H9 (cell line): ENCODE measurements around the gene RAMP3. TPM values are rescaled to one million over a fixed set of nuclear protein-coding genes. Genes with fewer than 3 reads are reported as not detected.
A peak's percentile ranks its signal among the peaks of the same experiment; 100 is the strongest.

Experiments
- DNase-seq: peaks from one replicate; pipeline ENCODE4 v3.0.0-alpha.2; 2017
- H2AFZ ChIP-seq: one replicate; pipeline ENCODE4 v1.6.1; 2013; ENCODE audit warnings: mild to moderate bottlenecking, low read length, control low read depth, moderate library complexity
- H2AK5ac ChIP-seq: 2 replicates; pipeline ENCODE4 v1.6.1; 2013; ENCODE audit warnings: low read length, control low read depth, mixed read lengths; ENCODE audit not compliant: insufficient read length
- H2BK120ac ChIP-seq: one replicate; pipeline ENCODE4 v1.6.1; 2013; ENCODE audit warnings: low read depth, mild to moderate bottlenecking, low read length, control low read depth, inconsistent platforms; ENCODE audit not compliant: poor library complexity, severe bottlenecking
- H2BK12ac ChIP-seq: 2 replicates; pipeline ENCODE4 v1.6.1; 2013; ENCODE audit warnings: low read length, control low read depth, mixed read lengths, low read depth; ENCODE audit not compliant: insufficient read length
- H2BK15ac ChIP-seq: 2 replicates; pipeline ENCODE4 v1.6.1; 2013; ENCODE audit warnings: low read depth, low read length, control low read depth
- H2BK20ac ChIP-seq: one replicate; pipeline ENCODE4 v1.6.1; 2013; ENCODE audit warnings: low read depth, mild to moderate bottlenecking, low read length, control low read depth, inconsistent platforms; ENCODE audit not compliant: poor library complexity, severe bottlenecking
- H2BK5ac ChIP-seq: 2 replicates; pipeline ENCODE4 v1.6.1; 2013; ENCODE audit warnings: low read length, control low read depth, mixed read lengths; ENCODE audit not compliant: insufficient read length
- H3K14ac ChIP-seq: 2 replicates; pipeline ENCODE4 v1.6.1; 2013; ENCODE audit warnings: low read length, control low read depth; ENCODE audit not compliant: insufficient read depth
- H3K18ac ChIP-seq: 2 replicates; pipeline ENCODE4 v1.6.1; 2013; ENCODE audit warnings: low read depth, mild to moderate bottlenecking, mixed read lengths, low read length, control low read depth; ENCODE audit not compliant: insufficient read length
- H3K23ac ChIP-seq: 2 replicates; pipeline ENCODE4 v1.6.1; 2013; ENCODE audit warnings: low read length, control low read depth, mixed read lengths, low read depth; ENCODE audit not compliant: insufficient read length
- H3K23me2 ChIP-seq: 2 replicates; pipeline ENCODE4 v1.6.1; 2013; ENCODE audit warnings: low read depth, mild to moderate bottlenecking, mixed read lengths, low read length, control low read depth; ENCODE audit not compliant: insufficient read length, poor library complexity, severe bottlenecking
- H3K27ac ChIP-seq: 2 replicates; pipeline ENCODE4 v1.5.1; 2013; ENCODE audit warnings: low read length, control low read depth, mixed read lengths, low read depth; ENCODE audit not compliant: insufficient read length
- H3K27me3 ChIP-seq: 2 replicates; pipeline ENCODE4 v1.6.1; 2013; ENCODE audit warnings: low read length, control low read depth, inconsistent platforms; ENCODE audit not compliant: insufficient read depth
- H3K4ac ChIP-seq: 2 replicates; pipeline ENCODE4 v1.6.1; 2013; ENCODE audit warnings: low read depth, mild to moderate bottlenecking, control low read depth, inconsistent platforms, low read length, moderate library complexity
- H3K4me1 ChIP-seq: 2 replicates; pipeline ENCODE4 v1.6.1; 2013; ENCODE audit warnings: low read length, control low read depth, inconsistent platforms; ENCODE audit not compliant: insufficient read depth
- H3K4me2 ChIP-seq: 2 replicates; pipeline ENCODE4 v1.6.1; 2013; ENCODE audit warnings: low read length, control low read depth, mixed read lengths; ENCODE audit not compliant: insufficient read length, insufficient read depth
- H3K56ac ChIP-seq: 2 replicates; pipeline ENCODE4 v1.6.1; 2013; ENCODE audit warnings: low read depth, mild to moderate bottlenecking, mixed read lengths, low read length, control low read depth; ENCODE audit not compliant: insufficient read length
- H3K79me1 ChIP-seq: 2 replicates; pipeline ENCODE4 v1.6.1; 2013; ENCODE audit warnings: low read depth, mild to moderate bottlenecking, moderate library complexity, low read length, control low read depth, inconsistent platforms; ENCODE audit not compliant: insufficient read depth, poor library complexity, severe bottlenecking
- H3K79me2 ChIP-seq: 2 replicates; pipeline ENCODE4 v1.6.1; 2013; ENCODE audit warnings: low read length, control low read depth, inconsistent platforms; ENCODE audit not compliant: insufficient read depth
- H3K9ac ChIP-seq: 2 replicates; pipeline ENCODE4 v1.6.1; 2013; ENCODE audit warnings: low read length, control low read depth, mixed read lengths; ENCODE audit not compliant: insufficient read length; ENCODE audit errors: extremely low read depth
- H3K9me3 ChIP-seq: one replicate; pipeline ENCODE4 v1.6.1; 2013; ENCODE audit warnings: low read depth, low read length, inconsistent platforms; ENCODE audit not compliant: control insufficient read depth
- H3T11ph ChIP-seq: one replicate; pipeline ENCODE4 v1.6.1; 2013; ENCODE audit warnings: mild to moderate bottlenecking, low read length, control low read depth, inconsistent platforms
- H4K20me1 ChIP-seq: one replicate; pipeline ENCODE4 v1.6.1; 2013; ENCODE audit not compliant: control insufficient read depth, insufficient read length, insufficient read depth
- H4K5ac ChIP-seq: 2 replicates; pipeline ENCODE4 v1.6.1; 2013; ENCODE audit warnings: low read depth, mild to moderate bottlenecking, mixed read lengths, low read length, control low read depth; ENCODE audit not compliant: insufficient read length
- H4K8ac ChIP-seq: replicated peaks from 2 replicates; pipeline ENCODE4 v1.6.1; 2013; ENCODE audit warnings: low read length, control low read depth, mixed read lengths, low read depth; ENCODE audit not compliant: insufficient read length
- H4K91ac ChIP-seq: 2 replicates; pipeline ENCODE4 v1.6.1; 2013; ENCODE audit warnings: low read depth, mild to moderate bottlenecking, moderate library complexity, mixed read lengths, low read length, control low read depth; ENCODE audit not compliant: insufficient read length
- H3K27ac Mint-ChIP-seq, 3 experiments: 2 replicates in 2 of 3; 3 replicates in 1 of 3; pipeline ENCODE4 v1.8.0; 2020 to 2021; ENCODE audit warnings: mixed read lengths in 3 of 3, mild to moderate bottlenecking in 1 of 3, moderate library complexity in 1 of 3
- H3K27me3 Mint-ChIP-seq: 2 replicates; pipeline ENCODE4 v1.8.0; 2021; ENCODE audit warnings: low read depth, mild to moderate bottlenecking, moderate library complexity, mixed read lengths
- H3K36me3 Mint-ChIP-seq, 3 experiments: 2 replicates in 2 of 3; 3 replicates in 1 of 3; pipeline ENCODE4 v1.8.0; 2020 to 2021; ENCODE audit warnings: low read depth in 3 of 3, mixed read lengths in 3 of 3; ENCODE audit not compliant: insufficient read depth in 1 of 3
- H3K4me1 Mint-ChIP-seq, 2 experiments: 2 replicates each; pipeline ENCODE4 v1.8.0; 2020; ENCODE audit warnings: mixed read lengths in 2 of 2
- H3K4me3 Mint-ChIP-seq, 2 experiments: 2 replicates in 1 of 2; 3 replicates in 1 of 2; pipeline ENCODE4 v1.8.0; 2020 to 2021; ENCODE audit warnings: mild to moderate bottlenecking in 2 of 2, mixed read lengths in 2 of 2, moderate library complexity in 1 of 2
- H3K9me3 Mint-ChIP-seq, 2 experiments: 2 replicates in 1 of 2; 3 replicates in 1 of 2; pipeline ENCODE4 v1.8.0; 2020; ENCODE audit warnings: mild to moderate bottlenecking in 2 of 2, mixed read lengths in 2 of 2, moderate library complexity in 1 of 2
- WGBS: extraction: QIAGEN DNeasy Blood & Tissue Kit; methylation state at CpG from one replicate; pipeline ENCODE4 v1.1.7; 2013; ENCODE audit warnings: missing lambda C conversion rate, low lambda C conversion rate, mixed read lengths; ENCODE audit not compliant: insufficient read length; ENCODE audit errors: extremely low coverage; 5-methylcytosine and 5-hydroxymethylcytosine counted together
- total RNA-seq: library from RNA; stranded (reverse); gene quantifications from 2 replicates; pipeline ENCODE4 v1.2.1, GENCODE V29; 2021
- TF ChIP-seq, protein P1 (sequence below): fragments of 200-600 bp; sonication (generic); conservative IDR thresholded peaks from 3 replicates; pipeline ENCODE4 v1.8.0; 2021; ENCODE audit warnings: antibody characterized with exemption, mild to moderate bottlenecking

The RAMP3 gene
- total RNA-seq, 1 experiment from 2014 or later = 0.63 TPM

DNA sequence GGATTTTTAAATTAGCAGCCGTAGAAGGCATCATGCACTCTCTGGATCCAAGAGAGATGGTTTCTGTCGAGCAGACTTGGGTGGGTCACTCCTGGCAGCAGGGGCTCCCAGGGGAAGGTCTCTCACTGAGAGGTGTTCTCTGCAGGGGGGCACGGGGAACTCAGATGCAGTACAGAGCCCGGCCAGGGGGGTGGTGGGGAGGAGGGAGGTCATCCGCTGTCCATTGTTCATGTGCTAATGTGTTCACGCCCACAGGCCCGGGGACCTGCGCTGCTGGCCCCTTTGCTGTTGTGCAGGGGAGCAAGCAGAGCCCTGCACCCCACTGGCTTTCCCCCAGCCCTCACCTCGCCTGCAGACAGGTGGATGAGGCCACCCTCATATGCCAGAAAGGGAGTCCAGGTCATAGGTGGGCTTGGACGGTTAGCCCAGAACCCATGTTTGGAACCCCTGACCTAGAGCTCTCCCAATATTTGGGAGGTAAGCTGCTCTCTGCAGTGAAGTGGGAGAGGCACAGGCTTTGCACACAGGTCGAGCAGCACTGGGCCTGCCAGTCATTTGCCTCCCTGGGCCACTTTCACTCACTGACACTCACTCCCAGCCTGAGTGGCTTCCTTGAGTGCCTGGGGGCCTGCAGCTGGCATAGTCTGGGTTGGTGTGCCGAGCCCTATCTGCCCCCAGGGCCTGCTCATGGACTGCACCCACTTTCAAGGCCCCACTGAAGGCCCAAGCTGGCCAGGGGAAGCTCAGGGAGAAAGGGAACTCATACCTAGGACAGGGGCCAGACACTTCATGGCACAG is 33.5 kb upstream of the RAMP3 start:
- Histone ChIP-seq H3K18ac (no peak overlapping the region), H2BK120ac (no peak overlapping the region), H3T11ph (no peak overlapping the region), H4K8ac (no peak overlapping the region), H3K27me3 (no peaks in the 10 kb centered on the region), H3K14ac (0 out of 2 replicates have a peak overlapping the region, but pooled peaks have one; percentile 47), H3K23ac (no peak overlapping the region), H2BK20ac (no peak overlapping the region), H3K4ac (no peak overlapping the region), H4K20me1 (no peaks in the 10 kb centered on the region), H2AK5ac (no peak overlapping the region), H3K23me2 (no peaks in the 10 kb centered on the region), H3K79me1 (no peaks in the 10 kb centered on the region), H3K9me3 (no peaks in the 10 kb centered on the region), H3K9ac (no peak overlapping the region), H3K4me2 (no peak overlapping the region), H3K79me2 (no peaks in the 10 kb centered on the region), H3K27ac (no peak overlapping the region), H3K4me1 (no peaks in the 10 kb centered on the region), H2BK5ac (no peak overlapping the region), H4K5ac (no peak overlapping the region), H2BK15ac (no peak overlapping the region), H2BK12ac (no peak overlapping the region), H4K91ac (no peak overlapping the region), H3K56ac (no peak overlapping the region), H2AFZ (no peak overlapping the region)
- peaks cover 8% of the 10 kb centered on the region for H3K27me3 Mint-ChIP-seq
- peak overlapping the region in 1 of 3 experiments; percentile 61; a peak in 1 of 7 replicates for H3K27ac Mint-ChIP-seq
- no CpG with 5 or more reads among the region's 12 CpGs for WGBS
- peaks cover 11% of the 10 kb centered on the region in 2 experiments for H3K4me1 Mint-ChIP-seq
- TF ChIP-seq, protein P1, sequence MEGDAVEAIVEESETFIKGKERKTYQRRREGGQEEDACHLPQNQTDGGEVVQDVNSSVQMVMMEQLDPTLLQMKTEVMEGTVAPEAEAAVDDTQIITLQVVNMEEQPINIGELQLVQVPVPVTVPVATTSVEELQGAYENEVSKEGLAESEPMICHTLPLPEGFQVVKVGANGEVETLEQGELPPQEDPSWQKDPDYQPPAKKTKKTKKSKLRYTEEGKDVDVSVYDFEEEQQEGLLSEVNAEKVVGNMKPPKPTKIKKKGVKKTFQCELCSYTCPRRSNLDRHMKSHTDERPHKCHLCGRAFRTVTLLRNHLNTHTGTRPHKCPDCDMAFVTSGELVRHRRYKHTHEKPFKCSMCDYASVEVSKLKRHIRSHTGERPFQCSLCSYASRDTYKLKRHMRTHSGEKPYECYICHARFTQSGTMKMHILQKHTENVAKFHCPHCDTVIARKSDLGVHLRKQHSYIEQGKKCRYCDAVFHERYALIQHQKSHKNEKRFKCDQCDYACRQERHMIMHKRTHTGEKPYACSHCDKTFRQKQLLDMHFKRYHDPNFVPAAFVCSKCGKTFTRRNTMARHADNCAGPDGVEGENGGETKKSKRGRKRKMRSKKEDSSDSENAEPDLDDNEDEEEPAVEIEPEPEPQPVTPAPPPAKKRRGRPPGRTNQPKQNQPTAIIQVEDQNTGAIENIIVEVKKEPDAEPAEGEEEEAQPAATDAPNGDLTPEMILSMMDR = no peak
- no peak overlapping the region for H3K4me3 Mint-ChIP-seq
- peak; percentile 65 for DNase-seq
- no peaks in the 10 kb centered on the region for H3K9me3 Mint-ChIP-seq
- H3K36me3 Mint-ChIP-seq = no peaks in the 10 kb centered on the region
